ENCODE results near the gene BAHCC1. TPM values are rescaled to one million over a fixed set of nuclear protein-coding genes. Genes with fewer than 3 reads are reported as not detected.
A peak's percentile ranks its signal among the peaks of the same experiment; 100 is the strongest.

The BAHCC1 gene
- total and polyA plus RNA-seq, 9 of the 15 experiments (the other 6 are each of a cell fraction or from before 2014, with no cell fraction given): 0.14 to 26.9 (median 5.0) TPM

GRCh38 chr17:81349397-81350319, 45.6 kb upstream of the BAHCC1 start (continued):
- TF ChIP-seq, protein P1, sequence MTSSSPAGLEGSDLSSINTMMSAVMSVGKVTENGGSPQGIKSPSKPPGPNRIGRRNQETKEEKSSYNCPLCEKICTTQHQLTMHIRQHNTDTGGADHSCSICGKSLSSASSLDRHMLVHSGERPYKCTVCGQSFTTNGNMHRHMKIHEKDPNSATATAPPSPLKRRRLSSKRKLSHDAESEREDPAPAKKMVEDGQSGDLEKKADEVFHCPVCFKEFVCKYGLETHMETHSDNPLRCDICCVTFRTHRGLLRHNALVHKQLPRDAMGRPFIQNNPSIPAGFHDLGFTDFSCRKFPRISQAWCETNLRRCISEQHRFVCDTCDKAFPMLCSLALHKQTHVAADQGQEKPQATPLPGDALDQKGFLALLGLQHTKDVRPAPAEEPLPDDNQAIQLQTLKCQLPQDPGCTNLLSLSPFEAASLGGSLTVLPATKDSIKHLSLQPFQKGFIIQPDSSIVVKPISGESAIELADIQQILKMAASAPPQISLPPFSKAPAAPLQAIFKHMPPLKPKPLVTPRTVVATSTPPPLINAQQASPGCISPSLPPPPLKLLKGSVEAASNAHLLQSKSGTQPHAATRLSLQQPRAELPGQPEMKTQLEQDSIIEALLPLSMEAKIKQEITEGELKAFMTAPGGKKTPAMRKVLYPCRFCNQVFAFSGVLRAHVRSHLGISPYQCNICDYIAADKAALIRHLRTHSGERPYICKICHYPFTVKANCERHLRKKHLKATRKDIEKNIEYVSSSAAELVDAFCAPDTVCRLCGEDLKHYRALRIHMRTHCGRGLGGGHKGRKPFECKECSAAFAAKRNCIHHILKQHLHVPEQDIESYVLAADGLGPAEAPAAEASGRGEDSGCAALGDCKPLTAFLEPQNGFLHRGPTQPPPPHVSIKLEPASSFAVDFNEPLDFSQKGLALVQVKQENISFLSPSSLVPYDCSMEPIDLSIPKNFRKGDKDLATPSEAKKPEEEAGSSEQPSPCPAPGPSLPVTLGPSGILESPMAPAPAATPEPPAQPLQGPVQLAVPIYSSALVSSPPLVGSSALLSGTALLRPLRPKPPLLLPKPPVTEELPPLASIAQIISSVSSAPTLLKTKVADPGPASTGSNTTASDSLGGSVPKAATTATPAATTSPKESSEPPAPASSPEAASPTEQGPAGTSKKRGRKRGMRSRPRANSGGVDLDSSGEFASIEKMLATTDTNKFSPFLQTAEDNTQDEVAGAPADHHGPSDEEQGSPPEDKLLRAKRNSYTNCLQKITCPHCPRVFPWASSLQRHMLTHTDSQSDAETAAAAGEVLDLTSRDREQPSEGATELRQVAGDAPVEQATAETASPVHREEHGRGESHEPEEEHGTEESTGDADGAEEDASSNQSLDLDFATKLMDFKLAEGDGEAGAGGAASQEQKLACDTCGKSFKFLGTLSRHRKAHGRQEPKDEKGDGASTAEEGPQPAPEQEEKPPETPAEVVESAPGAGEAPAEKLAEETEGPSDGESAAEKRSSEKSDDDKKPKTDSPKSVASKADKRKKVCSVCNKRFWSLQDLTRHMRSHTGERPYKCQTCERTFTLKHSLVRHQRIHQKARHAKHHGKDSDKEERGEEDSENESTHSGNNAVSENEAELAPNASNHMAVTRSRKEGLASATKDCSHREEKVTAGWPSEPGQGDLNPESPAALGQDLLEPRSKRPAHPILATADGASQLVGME (CRISPR knock-in tag; IDR thresholded peaks at IDR 0.05): no peak
- TF ChIP-seq, protein P2, sequence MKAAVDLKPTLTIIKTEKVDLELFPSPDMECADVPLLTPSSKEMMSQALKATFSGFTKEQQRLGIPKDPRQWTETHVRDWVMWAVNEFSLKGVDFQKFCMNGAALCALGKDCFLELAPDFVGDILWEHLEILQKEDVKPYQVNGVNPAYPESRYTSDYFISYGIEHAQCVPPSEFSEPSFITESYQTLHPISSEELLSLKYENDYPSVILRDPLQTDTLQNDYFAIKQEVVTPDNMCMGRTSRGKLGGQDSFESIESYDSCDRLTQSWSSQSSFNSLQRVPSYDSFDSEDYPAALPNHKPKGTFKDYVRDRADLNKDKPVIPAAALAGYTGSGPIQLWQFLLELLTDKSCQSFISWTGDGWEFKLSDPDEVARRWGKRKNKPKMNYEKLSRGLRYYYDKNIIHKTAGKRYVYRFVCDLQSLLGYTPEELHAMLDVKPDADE (conservative IDR thresholded peaks at IDR 0.05; ENCODE audit: control insufficient read depth, low read depth, low read length): peak; percentile 68; the same call in 1 of the 2 replicates
- TF ChIP-seq ZBTB1 (CRISPR knock-in tag; IDR thresholded peaks at IDR 0.05; ENCODE audit: borderline replicate concordance, low read depth) (peak; percentile 59; the same call in 1 of the 2 replicates), ZNF57 (CRISPR knock-in tag; IDR thresholded peaks at IDR 0.05) (no peak), IFI16 (CRISPR knock-in tag; IDR thresholded peaks at IDR 0.05) (no peak), MAFF (IDR thresholded peaks at IDR 0.05; ENCODE audit: low read length) (no peak; the same call in 1 of the 2 replicates), ERF (CRISPR knock-in tag; IDR thresholded peaks at IDR 0.05) (no peak), SRF (CRISPR knock-in tag; IDR thresholded peaks at IDR 0.05) (no peak), ZC3H8 (IDR thresholded peaks at IDR 0.05) (peak; percentile 95), ZNF583 (CRISPR knock-in tag; IDR thresholded peaks at IDR 0.05) (peak; percentile 44; the same call in 1 of the 2 replicates), CXXC5 (CRISPR knock-in tag; IDR thresholded peaks at IDR 0.05) (peak; percentile 66), TRIM24 (IDR thresholded peaks at IDR 0.05) (peak; percentile 61 to 72; a peak in 3 of 4 replicates), ZNF347 (CRISPR knock-in tag; IDR thresholded peaks at IDR 0.05; ENCODE audit: low read depth) (no peak)
- TF ChIP-seq, protein P3, sequence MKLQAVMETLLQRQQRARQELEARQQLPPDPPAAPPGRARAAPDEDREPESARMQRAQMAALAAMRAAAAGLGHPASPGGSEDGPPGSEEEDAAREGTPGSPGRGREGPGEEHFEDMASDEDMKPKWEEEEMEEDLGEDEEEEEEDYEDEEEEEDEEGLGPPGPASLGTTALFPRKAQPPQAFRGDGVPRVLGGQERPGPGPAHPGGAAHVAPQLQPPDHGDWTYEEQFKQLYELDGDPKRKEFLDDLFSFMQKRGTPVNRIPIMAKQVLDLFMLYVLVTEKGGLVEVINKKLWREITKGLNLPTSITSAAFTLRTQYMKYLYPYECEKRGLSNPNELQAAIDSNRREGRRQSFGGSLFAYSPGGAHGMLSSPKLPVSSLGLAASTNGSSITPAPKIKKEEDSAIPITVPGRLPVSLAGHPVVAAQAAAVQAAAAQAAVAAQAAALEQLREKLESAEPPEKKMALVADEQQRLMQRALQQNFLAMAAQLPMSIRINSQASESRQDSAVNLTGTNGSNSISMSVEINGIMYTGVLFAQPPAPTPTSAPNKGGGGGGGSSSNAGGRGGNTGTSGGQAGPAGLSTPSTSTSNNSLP (IDR thresholded peaks at IDR 0.05; ENCODE audit: borderline replicate concordance, low read depth, low read length): peak; percentile 89; the same call in 1 of the 2 replicates
